GM11168 (cell line): ENCODE data around the gene CCDC28A.

ENCODE experiments used
- in situ Hi-C: fragments of 300-500 bp; cut with MboI; formaldehyde crosslinking; loops from one replicate; pipeline ENCODE4 v1.12.0; 2022; ENCODE audit warnings: low sequenced_read_pairs; ENCODE audit not compliant: unreplicated experiment

The CCDC28A gene

GRCh38 chr6:138821519-138821918 lies 48.0 kb downstream of the CCDC28A start:
- in situ Hi-C loops = loop anchor here (25.0 kb wide), 1 partner anchor 291 kb away; no protein-coding TSS in a partner anchor

DNA sequence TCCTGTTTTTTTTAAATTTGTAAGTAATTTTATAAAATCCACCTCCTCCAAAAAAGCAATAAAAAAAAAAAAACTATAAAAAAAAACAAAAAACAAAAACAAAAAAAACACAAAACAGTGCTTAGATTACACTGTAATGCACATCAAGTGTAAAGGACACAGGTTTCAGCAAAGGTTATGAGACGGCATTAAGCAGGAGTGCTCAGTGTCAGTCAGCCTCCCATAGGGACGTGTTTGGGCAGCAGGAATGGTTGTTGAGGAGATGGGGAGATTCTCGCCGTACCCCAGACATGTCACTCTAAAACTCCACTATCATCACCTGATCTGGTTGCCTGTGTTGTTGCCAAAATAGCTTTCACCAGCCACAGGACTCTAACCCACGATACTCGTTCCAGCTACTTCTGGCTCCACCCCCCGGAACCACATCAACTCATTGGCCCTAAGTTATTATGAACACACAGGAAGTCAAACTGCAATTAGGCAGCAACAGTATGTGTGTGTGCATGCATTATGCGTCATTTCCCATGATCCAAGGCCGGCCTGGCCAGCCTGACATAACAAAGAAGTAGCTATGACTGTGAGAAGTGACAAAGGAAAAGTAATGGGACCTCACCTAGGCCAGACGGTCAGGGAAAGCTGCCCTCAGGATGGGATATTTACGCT lies 51.0 kb downstream of the CCDC28A start:
- in situ Hi-C loops = loop anchor here (25.0 kb wide), 1 partner anchor 288 kb away; no protein-coding TSS in a partner anchor

DNA sequence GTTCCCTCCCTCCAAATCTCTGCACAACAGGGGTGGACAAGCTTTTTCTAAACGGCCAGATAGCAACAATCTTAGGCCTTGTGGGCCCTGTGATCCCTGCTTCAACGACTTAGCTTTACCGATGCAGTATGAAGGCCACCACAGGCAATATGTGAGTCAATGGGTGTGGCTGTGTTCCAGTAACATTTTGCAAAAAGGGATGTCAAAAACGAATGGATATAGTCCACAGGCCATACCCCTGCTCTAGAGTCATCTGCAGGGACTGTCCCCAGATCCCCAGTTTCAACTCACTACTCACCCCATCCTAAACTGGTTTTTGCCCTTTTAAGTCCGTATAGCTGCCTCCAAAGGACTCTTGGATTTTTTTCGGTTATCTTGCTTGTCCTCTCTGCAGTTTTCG lies 56.7 kb downstream of the CCDC28A start:
- in situ Hi-C loops = no loop called here

DNA sequence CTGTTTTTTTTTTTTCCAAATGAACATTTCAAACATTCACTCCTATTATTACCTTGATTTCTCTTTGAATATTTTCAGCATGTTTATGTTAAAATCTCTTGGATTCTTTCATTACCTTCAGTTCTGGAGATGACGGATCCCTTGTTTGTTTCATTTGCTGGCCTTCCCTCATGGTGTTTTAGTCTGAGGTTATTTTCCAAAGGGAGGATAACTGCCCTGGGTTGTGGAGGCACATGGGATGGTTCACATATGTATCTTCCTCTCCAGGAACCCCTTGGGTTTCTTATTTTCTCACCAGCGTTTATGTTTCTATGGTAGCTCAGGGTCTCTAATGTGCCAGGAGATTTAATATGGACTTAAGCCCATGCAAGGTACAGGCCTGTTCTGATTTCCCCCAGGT lies 58.6 kb downstream of the CCDC28A start:
- in situ Hi-C loops = no loop called here

DNA sequence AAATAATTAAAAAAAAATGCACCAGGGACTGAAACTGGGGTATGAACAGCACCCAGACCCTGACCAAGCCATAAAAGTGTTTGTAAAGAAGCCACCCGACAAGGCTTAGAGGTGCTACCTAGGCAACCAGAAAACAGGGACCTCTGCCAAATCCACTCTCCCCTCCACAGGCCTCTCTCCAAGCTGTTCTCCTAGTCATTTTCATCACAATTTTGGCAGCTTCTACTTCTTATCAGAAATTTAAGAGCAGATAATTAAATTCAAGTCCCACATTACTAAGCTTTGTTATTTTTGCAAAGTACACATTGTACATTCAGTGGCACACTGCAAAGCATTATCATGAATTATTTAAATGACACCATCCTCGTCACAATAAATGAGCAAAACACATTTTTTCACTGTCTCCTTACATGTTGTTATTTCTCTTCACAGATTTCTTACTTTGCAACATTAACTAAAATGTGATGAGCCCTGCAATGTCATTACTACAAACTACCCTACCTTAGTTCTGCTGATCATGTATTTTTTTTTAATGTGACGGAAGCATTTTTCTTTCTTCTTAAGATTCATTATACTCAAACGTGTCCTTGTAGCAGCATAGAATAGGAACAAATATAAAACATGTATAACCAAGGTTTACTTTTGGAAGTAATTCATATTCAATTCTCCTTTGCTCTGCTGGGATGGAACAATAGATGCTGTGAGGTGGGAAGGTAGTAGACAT lies 60.4 kb downstream of the CCDC28A start:
- in situ Hi-C loops = no loop called here

- in situ Hi-C loops = no loop called here
Measured at GRCh38 chr6:138837246-138837645, 63.7 kb downstream of the CCDC28A start.
